GM19238 (cell line): ENCODE measurements around the gene STRA6.

Experiments
- DNase-seq: peaks from one replicate; pipeline ENCODE4 v3.0.0; 2011; ENCODE audit warnings: low spot score; ENCODE audit not compliant: insufficient read length

The STRA6 gene

DNA sequence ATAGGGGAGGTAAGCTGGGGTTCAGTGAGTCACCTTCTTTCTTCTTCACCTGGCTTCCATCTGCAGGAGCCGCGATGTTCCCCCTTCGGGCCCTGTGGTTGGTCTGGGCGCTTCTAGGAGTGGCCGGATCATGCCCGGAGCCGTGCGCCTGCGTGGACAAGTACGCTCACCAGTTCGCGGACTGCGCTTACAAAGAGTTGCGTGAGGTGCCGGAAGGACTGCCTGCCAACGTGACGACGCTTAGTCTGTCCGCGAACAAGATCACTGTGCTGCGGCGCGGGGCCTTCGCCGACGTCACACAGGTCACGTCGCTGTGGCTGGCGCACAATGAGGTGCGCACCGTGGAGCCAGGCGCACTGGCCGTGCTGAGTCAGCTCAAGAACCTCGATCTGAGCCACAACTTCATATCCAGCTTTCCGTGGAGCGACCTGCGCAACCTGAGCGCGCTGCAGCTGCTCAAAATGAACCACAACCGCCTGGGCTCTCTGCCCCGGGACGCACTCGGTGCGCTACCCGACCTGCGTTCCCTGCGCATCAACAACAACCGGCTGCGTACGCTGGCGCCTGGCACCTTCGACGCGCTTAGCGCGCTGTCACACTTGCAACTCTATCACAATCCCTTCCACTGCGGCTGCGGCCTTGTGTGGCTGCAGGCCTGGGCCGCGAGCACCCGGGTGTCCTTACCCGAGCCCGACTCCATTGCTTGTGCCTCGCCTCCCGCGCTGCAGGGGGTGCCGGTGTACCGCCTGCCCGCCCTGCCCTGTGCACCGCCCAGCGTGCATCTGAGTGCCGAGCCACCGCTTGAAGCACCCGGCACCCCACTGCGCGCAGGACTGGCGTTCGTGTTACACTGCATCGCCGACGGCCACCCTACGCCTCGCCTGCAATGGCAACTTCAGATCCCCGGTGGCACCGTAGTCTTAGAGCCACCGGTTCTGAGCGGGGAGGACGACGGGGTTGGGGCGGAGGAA, 69.6 kb downstream of the STRA6 start:
- DNase-seq = no peak

DNA sequence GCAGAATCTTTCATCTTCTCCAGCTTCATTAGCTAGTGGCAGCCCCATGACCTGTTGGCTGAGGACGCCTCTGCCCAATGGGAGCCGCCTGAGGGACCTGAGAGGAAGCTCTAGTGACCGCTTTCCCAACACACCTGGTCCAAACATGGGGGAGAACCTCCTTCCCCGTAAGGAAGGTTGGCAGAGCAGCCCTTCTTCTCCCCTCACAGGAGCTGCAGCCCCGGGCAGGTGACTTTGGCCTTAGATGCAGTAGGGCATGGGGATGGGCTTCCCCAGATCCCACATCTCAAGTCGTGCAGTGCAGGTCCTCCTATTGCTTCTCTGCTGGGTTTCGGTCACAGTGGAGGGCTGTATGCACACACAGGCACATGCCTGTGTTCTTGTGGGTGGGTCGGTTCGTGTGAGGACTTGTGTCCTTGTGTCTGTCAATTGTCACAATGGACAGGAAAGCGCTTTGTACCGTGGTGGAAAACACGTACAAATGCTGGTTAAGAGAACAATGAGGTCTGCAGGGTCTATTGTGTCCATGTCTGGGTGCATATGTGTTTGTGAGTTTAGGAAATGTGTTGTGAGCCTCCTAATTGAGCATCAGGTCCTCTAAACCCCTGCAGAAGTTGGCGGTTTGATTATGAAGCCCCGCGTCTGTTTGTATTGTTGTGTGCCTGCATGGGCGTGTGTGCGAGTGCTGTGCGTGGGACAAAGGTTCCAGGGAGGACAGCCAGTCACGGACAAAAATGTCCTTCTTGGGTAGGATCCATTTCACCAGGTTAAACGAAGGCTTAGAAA, 70.8 kb downstream of the STRA6 start:
- DNase-seq = no peak

DNA sequence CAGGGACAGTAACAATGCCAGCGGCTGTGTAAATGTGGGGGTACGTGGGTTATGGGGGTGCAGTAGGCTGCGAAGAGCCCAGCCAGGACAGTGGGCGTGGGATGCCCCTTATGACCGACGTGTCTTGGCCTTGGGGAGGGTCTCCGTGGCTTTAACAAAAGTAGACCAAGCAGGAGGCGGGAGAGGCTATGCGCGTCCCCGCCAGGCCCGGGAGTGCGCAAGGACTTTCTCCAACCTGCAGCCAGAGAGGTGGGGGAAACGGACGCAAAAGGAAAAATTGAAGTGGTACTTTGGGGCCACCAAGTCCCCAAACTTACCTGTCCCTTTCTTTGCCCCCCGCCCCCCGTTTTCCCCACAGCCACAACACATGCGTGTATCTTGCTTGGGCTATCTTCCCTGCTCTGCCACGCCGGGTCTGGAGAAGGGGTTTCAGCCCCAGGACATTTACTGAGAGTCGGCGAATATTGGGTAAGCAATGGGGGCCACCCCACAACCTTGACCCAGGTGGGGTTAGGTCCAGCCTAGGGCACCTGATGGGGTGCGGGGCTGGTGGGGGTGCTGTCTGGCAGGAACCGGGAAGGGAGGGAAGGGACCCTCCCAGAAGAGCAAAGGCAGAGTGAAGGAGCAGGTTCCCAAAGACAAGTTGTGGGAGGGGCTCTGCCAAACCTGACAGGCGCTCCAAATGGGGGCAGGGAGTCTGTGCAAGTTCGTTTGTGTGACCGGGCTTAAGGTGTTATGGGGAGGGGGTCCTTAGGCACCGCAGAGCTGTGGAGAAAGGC, 71.5 kb downstream of the STRA6 start:
- no peak for DNase-seq

DNA sequence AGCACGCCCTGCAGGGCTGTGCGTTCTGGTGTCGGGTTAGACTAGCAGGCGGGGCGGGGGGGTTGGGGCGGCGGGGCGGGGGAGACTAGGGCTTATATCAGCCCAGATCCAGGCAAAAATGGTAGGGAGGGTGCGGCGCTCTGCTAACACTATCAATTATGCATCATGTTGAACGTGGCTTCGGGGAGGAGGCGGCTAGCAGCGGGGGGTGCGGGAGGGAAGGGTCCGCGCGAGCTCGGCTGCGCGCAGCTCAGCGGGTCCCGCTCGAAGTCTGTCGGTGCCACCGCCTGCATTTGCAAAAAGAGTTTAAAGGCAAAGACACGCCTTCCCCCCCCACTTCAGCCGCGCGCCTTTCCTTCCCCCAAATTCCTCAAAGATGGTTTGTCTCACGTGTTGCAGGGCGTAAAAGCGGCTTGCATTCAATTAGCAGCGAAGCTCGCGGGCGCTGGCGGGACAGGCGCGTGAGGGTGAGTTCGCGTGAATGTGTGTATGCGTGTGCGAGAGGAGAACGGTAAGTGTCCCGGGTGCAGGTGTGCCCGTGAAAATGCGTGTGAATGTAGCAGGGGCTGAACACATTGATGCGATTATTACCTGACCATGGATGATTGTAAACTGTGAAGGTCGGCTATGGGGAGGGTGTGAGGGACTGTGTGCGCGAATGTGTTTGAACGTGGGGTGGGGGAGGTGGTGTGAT, 72.3 kb downstream of the STRA6 start, which contains the start of gene ISLR2:
ISLR2 (plus strand) TSS at position 432 of the 694 bp plus-strand sequence. CDS start 2,169 bp downstream, outside the sequence.
- no peak for DNase-seq

DNA sequence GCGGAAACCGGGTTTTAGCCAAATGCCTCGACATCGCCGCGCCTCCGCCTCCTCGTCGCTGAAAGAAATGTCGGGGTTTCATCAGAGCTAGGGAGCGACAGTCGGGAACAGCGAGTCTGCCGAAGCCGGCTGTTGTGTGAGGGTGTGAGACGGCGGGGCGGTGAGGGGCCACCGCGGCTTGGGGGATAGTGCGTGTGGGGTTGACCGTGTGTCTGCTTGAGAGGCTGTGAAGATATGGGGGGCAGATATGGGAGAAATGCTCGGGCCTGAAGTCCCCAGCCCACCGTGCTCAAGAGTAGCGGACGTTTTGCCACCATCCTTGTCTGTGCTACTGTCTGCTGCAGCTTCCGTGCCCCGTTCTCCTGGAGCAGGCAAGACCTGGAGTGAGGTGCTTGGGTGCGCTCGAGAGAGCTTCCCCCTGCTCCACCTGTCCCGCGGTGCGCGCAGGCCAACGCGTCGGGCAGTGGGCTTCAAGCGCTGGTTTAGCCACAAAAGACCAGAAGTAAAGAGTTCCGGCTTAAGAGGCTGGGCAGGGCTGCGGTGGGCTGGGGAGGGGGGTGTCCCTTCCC, 72.9 kb downstream of the STRA6 start:
- DNase-seq = no peak
